ENCODE data around the gene LRRC58. TPM values are rescaled to one million over a fixed set of nuclear protein-coding genes. Genes with fewer than 3 reads are reported as not detected.
"Not testable (repeated sequence)": the region's sequence is repeated elsewhere in the genome, so short reads cannot be mapped to it uniquely, and the experiment has no call there.

Gene LRRC58
- total RNA-seq, 1 donor, result 18.0 TPM

DNA sequence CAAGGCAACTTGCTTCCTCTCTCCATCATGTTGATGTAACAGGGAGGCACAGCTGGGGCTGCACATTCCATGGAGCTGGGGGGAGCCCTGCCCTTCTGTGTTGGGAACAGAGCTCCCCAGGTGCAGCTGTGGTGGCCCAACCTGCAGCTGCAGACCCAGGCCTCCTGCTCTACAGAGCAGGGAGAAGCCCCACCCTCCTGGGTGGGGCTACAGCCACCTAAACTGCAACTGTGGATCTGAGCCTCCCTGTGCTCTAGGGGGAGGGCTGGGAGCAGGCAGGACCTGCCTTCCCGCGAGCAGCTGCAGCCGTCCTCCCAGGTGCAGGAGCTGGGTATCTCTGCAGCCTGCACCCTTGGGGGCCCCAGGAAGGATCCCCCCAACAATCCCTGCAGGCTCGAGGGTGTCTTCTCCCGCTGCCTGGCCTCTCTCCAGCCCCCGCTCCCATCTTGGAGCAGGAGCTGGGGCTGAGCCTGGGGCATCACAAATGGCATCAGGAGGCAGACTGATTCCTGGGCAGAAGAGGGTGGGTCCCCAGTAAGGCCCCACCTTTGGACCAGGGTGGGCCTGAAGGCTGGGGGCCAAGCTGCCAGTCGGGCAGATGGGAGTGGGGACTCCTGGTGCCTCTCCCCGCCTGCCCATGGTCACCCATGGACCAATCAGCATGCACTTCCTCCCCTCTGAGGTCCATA, 7.4 kb downstream of the LRRC58 start:
- no peak for DNase-seq (ENCODE audit: low read depth in 2 of 3, low spot score in 2 of 3)

DNA sequence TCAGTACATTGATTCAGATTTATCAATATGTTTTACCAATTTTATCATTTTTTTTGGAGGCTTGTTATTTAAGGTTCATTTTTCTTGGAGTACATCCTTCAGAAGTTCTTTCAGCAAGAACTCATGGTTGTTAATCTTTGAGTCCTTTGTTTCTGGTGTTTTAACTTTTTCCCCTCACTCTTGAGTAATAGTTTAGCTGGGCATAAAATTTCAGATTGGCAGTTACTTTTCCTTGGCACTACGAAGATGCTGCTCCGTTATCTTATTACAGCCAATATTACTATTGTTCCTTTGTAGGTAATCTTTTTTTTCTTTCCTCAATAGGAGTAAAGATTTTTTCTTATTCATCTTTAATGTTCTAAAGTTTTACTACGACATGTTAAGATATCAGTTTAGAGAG, 9.8 kb downstream of the LRRC58 start:
- DNase-seq (ENCODE audit: low read depth in 2 of 3, low spot score in 2 of 3), result no peak

DNA sequence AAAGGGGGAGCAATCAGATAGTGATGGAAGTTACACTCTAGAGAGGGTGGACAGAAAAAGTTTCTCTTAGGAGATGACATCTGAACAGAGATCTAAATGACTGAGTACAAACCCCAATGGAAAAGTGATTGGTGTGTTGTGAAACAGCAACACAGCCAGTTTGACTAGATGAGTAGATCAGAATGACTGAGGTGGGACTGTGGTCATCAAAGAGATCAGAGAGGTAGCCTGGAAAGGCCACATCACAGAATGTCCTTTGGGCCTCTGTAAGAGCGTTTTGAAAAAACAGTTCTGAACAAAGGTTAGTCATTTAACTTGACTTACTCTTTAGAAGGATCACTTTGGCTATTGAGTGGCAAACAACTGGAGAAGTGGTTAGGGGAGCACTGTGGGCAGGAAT, 10.6 kb downstream of the LRRC58 start:
- DNase-seq (ENCODE audit: low read depth in 2 of 3, low spot score in 2 of 3), result no peak

DNA sequence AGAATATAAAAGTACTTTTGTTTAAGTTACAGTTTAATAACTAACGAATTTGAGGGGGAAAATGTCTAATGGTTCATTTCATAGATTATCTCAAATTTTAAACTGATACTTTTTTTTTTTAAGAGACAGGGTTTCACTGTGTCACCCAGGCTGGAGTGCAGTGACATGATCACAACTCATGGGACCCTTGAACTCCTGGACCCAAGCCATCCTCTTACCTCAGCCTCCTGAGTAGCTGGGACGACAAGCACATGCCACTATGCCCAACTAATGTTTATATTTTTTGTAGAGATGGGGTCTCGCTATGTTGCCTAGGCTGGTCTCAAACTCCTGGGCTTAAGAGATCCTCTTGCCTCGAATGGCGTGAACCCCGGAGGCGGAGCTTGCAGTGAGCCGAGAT, 16.5 kb downstream of the LRRC58 start:
- DNase-seq (ENCODE audit: low read depth in 2 of 3, low spot score in 2 of 3), result no peak

DNA sequence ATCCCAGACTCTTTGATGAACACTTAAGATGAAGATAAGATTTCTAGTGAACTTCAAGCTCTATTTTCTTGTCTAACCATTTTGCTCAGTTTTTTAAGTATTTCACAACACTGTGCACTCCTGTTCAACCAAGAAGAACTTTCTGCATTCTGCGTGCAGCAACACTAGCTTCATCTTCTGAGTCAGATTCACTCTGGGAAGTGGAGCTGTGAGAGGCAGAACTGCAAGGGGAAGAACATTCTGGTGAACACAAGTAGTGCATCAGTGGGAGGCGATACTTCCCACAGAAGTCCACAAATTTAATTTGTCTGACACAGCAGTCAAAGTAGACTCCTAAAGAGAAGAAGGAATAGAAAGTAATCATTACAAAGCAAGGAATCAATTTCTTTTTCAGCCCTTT, 18.1 kb downstream of the LRRC58 start:
- DNase-seq (ENCODE audit: low read depth in 2 of 3, low spot score in 2 of 3), result no peak

DNA sequence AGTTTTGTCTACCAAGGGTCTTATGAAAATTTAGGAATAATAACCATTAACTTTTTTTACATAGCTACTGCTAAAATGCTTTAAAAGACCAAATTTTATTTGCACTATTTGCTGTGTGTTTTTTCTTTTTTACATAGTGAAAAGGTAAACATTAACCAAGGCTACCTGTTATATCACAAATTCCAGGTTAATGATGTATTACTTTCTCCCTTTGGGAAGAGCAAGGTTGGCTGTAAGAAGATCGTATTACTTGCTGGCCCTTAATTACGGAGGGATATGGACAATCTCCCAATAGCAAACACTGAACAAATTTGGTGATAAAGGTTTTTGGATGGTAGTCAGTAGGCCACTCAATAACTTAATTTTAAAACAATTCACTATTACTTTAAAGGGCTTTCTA, 22.4 kb downstream of the LRRC58 start:
- DNase-seq (ENCODE audit: low read depth in 2 of 3, low spot score in 2 of 3), result no peak

DNA sequence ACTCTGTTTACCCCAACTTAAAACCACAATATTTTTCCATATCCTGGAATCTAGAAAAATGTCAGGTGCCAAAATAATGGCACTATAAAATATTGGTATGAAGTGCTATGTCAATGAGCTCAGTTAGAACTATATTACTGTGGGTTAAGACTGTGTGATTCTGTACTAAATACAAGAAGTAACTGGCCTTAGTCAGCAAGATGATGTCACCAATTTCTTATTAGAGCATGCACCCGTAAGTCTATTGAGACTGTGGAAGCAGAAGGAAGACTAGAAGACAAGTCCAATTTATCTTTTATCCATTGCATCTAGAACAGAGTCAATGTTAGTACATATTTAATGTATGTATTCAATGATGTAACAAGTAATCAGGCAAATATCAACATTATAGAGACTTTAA, 25.0 kb downstream of the LRRC58 start:
- no peak for DNase-seq (ENCODE audit: low read depth in 2 of 3, low spot score in 2 of 3)

DNA sequence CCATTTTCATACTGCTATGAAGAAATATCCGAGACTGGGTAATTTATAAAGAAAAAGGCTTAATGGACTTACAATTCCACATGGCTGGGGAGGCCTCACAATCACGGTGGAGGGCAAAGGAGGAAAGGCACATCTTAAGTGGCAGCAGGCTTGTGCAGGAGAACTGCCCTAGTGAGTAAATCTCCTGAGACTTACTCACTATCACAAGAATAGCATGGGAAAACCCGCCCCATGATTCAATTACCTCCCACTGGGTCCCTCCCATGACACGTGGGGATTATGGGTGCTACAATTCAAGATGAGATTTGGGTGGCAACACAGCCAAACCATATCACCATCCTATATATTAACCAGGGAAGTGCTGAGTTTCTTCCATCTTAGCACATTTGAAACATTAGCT, 25.4 kb downstream of the LRRC58 start:
- DNase-seq (ENCODE audit: low read depth in 2 of 3, low spot score in 2 of 3), result not testable (repeated sequence)

DNA sequence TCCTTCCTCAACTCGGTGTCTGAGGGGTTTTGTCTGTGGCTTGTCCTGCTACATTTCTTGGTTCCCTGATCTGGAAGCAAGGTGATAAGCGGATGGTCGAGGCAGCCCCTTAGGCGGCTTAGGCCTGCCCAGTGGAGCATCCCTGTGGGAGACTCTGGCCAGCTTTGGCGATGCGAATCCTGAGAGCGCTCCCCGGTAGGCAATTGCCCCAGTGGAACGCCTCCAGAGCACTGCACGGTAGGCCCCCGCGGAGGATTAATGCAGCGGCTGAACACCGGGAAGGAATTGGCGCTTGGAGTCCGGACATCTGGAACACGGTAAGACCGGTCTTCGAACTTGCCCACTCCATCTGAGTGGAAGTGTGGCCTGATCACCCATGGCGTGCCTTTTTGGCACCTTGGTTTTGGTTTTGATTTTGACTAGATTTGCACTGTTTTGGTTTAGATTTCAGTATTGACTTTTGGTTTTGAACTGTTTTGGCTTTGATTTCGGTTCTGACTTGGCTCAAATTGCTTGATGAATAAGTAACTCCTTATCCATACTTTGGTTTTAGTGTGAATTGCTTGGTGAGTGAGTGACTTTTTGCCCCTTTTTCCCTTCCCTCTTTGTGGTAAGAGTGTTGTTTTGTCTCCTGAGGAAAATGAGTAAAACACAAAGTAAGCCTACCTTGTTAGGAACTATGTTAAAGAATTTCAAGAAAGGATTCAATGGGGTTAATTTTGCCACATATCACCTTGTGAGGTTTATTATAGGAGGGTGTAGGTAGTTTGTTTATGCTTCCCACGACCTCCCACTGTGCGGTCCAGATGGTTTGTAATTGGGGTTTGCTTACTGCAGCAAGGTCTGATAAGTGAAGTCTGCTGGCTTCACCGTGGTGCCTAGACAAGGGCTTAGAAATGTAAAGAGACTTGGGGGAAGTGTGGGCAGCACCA, 37.0 kb downstream of the LRRC58 start:
- no peak for DNase-seq (ENCODE audit: low read depth in 2 of 3, low spot score in 2 of 3)

DNA sequence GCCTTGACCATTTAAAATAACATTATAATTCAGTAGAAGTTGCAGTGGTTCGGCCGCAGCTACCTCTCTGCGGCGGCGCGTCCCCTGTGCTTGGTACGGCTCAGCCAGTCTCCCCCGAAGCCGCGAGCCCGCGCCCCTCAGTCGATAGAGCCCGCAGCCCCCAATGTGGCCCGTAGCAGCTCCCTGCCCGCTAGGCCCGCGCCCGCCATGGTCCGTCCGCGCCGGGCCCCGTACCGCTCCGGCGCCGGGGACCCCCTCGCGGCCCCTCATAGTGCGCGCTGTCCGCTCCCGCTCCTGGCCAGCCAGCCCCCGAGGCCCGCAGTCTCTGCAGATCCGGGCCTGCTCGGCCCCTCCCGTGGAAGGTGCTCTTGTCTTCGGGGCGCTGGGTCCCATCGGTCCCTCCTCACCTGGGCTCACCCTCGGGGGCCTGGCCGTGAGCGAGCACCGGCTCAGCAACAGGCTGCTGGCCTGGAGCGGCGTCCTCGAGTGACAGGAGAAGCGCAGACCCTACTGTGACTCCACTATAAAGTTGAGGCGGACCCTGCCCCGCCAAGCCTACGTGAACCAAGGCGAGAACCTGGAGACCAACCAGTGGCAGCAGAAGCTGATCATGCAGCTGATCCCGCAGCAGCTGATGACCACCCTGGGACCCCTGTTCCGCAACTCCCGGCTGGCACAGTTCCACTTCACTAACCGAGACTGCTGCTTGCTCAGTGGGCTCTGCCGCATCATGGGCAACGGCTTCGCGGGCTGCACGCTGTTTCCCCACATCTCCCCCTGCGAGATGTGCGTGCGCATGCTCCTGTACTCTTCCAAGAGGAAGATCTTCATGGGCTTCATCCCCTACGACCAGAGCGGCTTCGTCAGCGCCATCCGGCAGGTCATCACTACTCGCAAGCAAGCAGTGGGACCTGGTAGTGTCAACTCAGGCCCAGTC, 42.4 kb downstream of the LRRC58 start:
- DNase-seq (ENCODE audit: low read depth in 2 of 3, low spot score in 2 of 3), result no peak

DNA sequence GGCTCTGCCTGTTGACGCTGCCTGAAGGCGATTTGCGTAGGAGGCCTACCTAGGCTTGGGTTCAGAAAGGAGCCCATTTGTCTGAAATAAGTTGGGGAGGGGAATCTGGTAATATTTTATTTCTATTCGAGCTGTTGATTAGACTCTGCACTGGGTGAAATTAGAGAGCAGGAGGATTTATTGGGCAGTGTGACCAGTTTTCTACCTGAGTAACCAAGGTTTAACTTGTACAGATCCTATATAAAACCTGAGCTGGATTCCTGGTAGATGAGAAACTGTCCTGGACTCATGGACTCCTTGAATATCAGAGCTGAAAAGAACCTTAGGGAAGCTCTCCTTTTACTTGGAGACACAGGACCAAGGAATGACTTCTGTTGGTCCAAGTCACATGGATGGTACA, 44.5 kb downstream of the LRRC58 start:
- DNase-seq (ENCODE audit: low read depth in 2 of 3, low spot score in 2 of 3), result no peak

DNA sequence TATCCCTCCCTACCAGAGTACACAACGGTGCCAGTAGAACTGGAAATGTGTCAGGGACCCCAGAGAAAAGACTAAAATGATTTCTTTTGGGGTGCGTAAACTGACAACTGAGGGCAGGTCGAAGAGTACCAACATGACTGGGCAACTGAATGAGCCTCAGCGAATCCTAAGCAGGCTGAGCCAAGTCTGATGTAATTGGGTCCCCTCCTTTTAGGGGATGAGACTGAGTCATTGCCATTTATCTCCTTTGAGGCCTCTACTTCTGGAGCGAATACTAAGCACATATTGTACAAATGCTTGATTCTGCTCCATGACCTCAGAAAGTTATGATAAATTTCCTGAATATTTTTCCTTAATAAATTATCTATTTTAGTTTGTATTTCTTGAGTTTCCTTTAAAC, 46.8 kb downstream of the LRRC58 start:
- no peak for DNase-seq (ENCODE audit: low read depth in 2 of 3, low spot score in 2 of 3)

DNA sequence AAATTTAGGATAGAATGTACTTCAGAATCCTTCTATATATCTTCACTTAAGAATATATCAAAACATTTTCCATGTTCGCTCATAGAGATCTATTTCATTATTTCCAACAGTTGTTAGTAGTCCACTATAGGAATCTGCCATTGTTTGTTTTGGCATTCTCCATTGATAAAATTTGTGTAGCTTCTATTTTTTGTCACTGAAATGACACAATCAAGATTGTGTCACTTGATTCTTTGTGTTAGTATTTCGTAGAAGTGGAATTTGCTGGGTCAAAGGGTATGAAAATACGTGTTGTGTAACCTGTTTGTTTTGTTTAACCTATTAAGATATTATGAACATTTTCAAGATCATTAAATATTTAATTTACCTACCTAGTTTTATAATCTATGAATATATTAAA, 48.2 kb downstream of the LRRC58 start:
- no peak for DNase-seq (ENCODE audit: low read depth in 2 of 3, low spot score in 2 of 3)

DNA sequence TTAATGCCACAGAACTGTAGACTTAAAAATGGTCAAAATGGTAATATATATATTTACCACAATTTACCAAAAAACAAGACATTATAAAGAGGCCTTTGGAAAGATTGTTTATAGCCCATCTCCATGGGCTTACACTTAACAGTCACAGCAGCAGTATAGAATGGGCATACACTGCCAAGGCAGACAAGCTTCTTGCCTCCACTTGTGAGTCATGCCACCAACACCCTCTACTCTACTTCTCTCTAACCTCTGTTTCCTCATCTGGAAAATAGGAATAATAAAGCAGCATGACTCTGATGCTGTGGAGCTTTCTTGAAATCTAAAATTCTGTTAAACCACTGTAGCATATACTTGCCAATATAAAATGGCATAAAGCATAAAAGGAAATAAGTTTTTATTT, 49.8 kb downstream of the LRRC58 start:
- DNase-seq (ENCODE audit: low read depth in 2 of 3, low spot score in 2 of 3), result no peak

DNA sequence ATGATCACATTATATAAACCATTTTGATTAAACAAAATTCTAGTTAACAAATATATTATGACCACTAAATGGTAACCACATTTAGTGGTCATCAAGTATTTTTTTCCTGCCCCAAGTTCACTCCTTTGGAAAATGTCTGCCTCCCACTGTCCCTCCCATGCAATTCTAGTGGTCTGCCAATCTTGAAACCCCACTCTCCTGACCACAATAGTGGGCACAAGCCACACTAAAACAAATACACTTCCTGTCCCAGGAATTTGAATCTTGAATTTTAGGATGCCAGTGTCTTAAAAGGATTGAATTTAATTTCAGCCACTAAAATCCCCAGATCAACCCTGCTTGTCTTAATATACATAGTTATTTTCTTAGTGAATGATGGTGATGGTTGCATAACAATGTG, 50.2 kb downstream of the LRRC58 start:
- DNase-seq (ENCODE audit: low read depth in 2 of 3, low spot score in 2 of 3), result no peak

DNA sequence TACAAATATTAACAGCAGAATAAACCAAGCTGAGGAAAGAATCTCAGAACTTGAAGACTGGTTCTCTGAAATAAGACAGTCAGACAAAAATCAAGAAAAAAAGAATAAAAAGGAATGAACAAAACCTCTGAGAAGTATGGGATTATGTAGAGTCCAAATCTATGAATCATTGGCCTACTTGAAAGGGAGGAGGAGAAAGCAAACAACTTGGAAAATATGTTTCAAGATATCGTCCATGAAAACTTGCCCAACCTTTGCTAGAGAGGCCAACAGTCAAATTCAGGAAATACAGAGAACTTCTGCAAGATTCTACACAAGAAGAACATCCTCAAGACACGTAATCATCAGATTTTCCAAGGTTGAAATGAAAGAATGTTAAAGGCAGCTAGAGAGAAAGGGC, 57.6 kb downstream of the LRRC58 start:
- DNase-seq (ENCODE audit: low read depth in 2 of 3, low spot score in 2 of 3), result not testable (repeated sequence)

DNA sequence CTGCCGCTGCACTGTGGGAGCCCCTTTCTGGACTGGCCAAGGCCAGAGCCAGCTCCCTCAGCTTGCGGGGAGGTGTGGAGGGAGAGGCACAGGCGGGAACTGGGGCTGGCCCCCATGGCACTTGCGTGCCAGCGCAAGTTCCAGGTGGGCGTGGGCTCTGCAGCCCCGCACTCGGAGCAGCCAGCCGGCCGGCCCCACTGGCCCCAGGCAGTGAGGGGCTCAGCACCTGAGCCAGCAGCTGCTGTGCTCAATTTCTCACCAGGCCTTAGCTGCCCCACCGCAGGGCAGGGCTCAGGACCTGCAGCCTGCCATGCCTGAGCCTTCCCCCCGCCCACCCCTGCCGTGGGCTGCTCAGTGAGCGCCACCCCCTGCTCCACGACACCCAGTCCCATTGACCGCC, 59.5 kb downstream of the LRRC58 start:
- no peak for DNase-seq (ENCODE audit: low read depth in 2 of 3, low spot score in 2 of 3)

DNA sequence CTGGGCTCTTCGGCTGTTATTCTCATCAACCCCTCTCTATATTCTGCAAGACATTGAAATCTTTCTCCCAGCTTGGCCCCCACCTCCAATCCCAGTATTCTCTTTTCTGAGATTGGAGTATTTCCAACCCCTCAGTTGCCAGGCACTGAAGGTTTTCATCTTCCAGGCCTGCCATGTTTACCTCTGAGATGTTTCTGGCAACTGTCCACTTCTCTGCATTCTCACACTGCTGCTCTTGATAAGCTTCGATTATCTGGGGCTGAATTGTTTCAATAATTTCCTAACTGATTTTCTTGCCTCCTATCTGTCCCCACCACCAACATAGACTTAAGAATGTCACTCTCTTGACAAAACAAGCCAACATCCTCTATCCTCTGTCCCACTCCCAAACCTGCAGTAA, 62.7 kb downstream of the LRRC58 start:
- no peak for DNase-seq (ENCODE audit: low read depth in 2 of 3, low spot score in 2 of 3)

DNA sequence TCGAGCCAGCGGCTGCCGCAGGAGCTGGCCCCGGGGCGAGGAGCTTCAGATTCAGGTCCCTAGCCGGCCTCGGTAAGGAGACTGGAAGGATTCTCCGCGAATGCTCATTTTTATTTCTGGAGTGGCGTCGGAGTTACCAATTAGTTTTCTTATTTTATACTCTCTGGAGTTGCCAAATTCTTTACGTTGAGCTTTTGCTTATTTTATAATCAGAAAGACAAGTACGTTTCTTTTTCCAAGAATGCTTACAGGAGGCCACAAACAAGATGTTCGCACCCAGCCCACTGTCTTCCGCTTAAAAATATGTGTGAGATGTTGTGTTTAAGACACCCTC, 63.7 kb downstream of the LRRC58 start:
- no peak for DNase-seq (ENCODE audit: low read depth in 2 of 3, low spot score in 2 of 3)

DNA sequence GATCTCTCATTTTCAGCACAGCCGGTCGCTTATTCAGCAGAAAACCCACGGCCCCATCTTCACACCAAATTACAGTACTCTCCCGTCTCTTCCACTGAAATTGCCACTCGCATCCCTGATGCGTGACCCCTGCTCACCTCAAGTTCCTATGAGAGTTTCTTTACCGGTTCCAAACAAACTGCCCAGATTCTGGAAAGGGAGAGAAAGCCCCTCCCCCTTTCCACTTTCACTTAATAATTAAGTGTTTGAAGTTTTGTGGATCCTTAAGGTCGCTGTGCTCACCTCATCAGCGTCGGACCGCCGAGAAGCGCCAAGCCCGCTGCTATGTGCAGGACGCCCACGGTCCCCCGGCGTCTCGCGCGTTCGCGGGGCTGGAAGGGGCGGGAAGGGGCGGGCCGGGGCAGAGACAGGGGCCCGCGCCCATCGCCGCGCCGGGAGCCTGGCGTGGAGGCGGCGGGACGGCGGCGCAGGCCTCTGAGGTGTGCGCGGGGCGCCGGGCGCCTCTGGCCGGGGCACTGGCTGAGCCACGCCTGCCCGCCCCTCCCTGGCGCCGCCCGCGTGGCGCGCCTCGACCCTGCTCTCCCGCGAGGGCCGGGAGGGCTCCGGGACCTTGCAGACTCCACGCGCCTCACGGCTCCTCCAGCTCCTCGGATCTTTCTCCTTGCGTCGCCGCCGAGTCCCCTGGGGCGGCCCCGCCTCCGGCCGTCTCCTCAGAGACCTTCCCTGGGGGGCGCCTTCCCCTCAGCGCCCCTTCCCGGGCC, 64.2 kb downstream of the LRRC58 start, which contains the start of gene GPR156:
Gene GPR156, minus strand, starts transcription at position 476 of the 761 bp plus-strand sequence. CDS start 41,124 bp downstream, outside the sequence.
- DNase-seq (ENCODE audit: low read depth in 2 of 3, low spot score in 2 of 3), result peak in 2 of 3 donors; percentile 19 to 21

Measured in hematopoietic multipotent progenitor cell (in vitro differentiated cells).